ENCODE measurements around the gene MCAM.

GRCh38 chr11:119316016-119316728 lies 758 bp downstream of the MCAM start:
- no peak for TF ChIP-seq CTCF (IDR thresholded peaks at IDR 0.05)
- TF ChIP-seq EZH2 (IDR thresholded peaks at IDR 0.05): peak; percentile 89
- peak; percentile 79 for TF ChIP-seq EZH2phosphoT487 (IDR thresholded peaks at IDR 0.05)

Measured in neural progenitor cell (in vitro differentiated cells).